HFF-Myc (cell line): ENCODE data around the gene SEMA4F.

Experiments used
- DNase-seq: peaks from one replicate; pipeline ENCODE4 v3.0.0-alpha.2; 2011; ENCODE audit warnings: low read depth; ENCODE audit errors: extremely low read depth
- H3K4me3 ChIP-seq: replicated peaks from 2 replicates; pipeline ENCODE4 v1.5.1; 2011; ENCODE audit warnings: low read depth, mild to moderate bottlenecking, control low read depth, low read length
- TF ChIP-seq, protein P1 (sequence below): IDR thresholded peaks from 2 replicates; pipeline ENCODE4 v1.5.1; 2012; ENCODE audit warnings: mild to moderate bottlenecking, low read depth, low read length, control low read depth; ENCODE audit errors: missing control alignments

SEMA4F gene, protein sequence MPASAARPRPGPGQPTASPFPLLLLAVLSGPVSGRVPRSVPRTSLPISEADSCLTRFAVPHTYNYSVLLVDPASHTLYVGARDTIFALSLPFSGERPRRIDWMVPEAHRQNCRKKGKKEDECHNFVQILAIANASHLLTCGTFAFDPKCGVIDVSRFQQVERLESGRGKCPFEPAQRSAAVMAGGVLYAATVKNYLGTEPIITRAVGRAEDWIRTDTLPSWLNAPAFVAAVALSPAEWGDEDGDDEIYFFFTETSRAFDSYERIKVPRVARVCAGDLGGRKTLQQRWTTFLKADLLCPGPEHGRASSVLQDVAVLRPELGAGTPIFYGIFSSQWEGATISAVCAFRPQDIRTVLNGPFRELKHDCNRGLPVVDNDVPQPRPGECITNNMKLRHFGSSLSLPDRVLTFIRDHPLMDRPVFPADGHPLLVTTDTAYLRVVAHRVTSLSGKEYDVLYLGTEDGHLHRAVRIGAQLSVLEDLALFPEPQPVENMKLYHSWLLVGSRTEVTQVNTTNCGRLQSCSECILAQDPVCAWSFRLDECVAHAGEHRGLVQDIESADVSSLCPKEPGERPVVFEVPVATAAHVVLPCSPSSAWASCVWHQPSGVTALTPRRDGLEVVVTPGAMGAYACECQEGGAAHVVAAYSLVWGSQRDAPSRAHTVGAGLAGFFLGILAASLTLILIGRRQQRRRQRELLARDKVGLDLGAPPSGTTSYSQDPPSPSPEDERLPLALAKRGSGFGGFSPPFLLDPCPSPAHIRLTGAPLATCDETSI

DNA sequence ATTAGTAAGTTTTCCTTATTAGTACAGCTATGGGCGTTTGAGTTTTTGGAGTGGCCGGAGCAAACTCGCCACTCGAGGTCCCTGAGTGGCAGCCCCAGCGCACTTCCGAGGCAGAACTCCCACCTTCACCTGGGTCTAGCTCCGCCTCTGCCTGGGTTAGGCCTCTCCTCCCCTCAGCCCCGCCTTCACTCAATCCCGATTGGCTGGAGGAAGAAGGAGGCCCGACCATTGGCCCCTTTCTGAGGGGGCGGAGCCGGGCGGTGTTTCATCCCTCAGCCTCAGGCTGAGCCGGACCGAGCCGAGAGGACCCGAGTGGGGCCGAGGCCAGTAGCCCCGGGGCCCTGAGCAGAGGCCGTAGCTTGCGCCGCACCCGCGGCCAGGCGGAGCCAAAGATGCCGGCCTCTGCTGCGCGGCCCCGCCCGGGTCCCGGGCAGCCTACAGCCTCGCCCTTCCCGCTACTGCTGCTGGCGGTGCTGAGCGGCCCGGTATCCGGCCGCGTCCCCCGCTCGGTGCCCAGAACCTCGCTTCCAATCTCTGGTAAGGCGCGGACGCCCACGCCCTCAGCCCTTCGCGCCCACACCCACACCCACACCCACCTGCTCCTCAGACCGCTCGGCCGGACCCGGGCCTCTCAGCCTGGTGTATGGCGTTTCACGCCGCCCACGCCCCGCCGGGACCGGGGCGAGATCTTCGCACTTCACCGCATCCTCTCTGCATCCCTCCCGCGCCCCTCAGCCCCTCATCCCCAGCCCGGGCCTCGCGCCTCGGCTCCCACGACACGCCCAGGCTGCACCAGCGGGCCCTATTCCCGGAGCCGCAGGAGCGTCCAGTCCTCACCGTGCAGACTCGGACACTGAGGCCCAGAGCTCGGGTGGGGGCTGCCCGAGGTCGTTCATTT lies at the start of gene SEMA4F:
TSS of gene SEMA4F (plus strand) at position 263 of the 898 bp plus-strand sequence. CDS start at position 393, 130 bp downstream.
- DNase-seq: peak; percentile 84
- peak within 1 kb of the TSS; percentile 60 for H3K4me3 ChIP-seq
- TF ChIP-seq, protein P1, sequence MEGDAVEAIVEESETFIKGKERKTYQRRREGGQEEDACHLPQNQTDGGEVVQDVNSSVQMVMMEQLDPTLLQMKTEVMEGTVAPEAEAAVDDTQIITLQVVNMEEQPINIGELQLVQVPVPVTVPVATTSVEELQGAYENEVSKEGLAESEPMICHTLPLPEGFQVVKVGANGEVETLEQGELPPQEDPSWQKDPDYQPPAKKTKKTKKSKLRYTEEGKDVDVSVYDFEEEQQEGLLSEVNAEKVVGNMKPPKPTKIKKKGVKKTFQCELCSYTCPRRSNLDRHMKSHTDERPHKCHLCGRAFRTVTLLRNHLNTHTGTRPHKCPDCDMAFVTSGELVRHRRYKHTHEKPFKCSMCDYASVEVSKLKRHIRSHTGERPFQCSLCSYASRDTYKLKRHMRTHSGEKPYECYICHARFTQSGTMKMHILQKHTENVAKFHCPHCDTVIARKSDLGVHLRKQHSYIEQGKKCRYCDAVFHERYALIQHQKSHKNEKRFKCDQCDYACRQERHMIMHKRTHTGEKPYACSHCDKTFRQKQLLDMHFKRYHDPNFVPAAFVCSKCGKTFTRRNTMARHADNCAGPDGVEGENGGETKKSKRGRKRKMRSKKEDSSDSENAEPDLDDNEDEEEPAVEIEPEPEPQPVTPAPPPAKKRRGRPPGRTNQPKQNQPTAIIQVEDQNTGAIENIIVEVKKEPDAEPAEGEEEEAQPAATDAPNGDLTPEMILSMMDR: no peak

DNA sequence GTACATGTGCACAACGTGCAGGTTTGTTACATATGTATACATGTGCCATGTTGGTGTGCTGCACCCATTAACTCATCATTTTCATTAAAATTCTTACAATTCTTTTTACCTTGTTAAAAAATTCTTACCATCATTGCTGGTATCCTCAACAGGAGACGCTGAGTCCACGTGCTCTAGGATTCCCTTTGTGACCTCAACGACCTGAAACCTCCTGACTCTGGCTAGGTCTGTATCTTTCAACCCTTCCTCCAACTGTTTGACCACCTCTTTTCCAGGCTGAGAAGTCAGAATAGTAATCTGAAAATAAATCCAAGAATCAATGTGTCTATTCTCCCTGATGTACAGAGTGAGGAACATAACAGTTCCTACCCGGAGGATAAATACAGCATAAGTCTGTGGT lies 47.1 kb upstream of the SEMA4F start:
- no peak for DNase-seq
- H3K4me3 ChIP-seq: no peak overlapping the region
- TF ChIP-seq, protein P1: no peak

DNA sequence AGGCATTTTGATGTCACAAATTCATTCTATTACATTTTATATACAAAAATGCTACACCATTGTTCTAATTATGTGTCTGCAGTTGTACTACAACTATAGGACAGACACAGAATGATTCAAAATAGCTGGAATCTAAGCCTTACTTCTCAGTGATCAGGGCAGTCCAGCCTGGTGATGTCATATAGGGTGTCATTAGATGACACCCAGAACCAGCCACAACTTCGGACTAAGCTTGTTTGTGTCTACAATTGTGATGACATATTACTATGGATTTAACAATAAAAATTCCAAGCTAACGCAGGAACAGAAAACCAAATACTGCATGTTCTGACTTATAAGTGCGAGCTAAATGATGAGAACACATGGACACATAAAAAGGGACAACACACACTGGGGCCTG lies 36.9 kb upstream of the SEMA4F start:
- DNase-seq: no peak
- TF ChIP-seq, protein P1: no peak
- no peak overlapping the region for H3K4me3 ChIP-seq

DNA sequence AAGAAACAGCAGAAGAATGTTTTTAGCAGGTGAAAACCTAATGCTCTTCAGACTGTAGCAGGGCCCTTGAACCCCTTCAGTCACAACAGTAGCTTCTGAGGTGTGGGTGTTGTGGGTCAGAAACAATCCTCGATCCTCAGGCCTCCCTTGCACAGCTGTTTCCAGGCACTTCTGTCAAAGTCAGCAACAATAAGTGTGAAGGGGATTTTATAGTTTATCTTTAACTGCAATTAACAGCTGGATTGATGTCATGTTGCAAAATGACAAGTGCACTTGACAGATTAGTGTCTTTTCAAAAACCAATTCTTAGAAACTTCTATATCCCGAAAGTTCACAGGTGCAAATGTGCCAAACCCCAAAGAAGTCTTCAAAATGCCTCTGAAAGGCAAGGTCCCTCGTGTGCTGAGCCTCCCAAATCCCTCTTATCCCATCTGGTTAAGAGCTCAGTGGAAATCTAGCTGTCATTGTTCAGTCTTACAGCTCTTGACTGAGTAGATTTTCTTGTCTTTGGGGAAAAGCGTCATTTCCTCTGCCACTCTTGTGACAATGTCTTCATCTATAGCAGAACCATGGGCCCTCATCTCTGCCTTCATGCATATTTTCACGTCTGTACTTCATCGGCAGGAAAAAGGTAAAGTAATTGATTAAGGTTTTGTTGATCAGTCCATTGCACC lies 35.5 kb upstream of the SEMA4F start:
- no peak overlapping the region for H3K4me3 ChIP-seq
- TF ChIP-seq, protein P1: no peak
- DNase-seq: no peak

DNA sequence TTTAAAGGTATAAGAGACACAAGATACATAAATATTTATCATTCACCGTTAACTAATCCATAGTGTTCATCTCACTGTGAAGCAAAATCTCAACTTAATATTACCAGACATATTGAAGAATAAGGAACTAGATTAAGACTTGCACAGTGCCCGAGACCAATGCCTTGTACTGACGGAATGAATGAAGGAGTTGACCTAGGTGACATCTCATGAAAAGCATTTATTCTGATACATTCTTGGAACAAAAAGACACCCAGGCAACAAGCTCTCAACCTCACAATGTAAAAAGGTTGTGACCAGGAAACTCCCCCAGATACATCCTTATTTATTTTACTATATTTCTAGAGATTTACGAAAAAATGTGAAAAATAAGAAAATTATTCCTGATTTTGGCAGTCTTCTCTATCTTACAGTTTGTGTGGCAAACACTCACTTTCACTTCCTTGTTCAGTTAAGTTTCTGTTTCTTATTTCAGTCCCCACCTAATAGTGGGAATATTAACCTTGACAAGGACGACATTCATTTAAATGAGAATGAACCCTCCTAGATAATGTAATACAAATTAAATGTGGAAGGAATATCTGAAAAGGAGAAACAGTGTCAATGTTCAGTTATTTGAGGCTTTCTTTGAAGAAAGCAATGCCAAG lies 34.3 kb upstream of the SEMA4F start:
- H3K4me3 ChIP-seq: no peak overlapping the region
- DNase-seq: no peak
- TF ChIP-seq, protein P1: no peak
